ENCODE data around the gene OGFOD1.

Gene OGFOD1

DNA sequence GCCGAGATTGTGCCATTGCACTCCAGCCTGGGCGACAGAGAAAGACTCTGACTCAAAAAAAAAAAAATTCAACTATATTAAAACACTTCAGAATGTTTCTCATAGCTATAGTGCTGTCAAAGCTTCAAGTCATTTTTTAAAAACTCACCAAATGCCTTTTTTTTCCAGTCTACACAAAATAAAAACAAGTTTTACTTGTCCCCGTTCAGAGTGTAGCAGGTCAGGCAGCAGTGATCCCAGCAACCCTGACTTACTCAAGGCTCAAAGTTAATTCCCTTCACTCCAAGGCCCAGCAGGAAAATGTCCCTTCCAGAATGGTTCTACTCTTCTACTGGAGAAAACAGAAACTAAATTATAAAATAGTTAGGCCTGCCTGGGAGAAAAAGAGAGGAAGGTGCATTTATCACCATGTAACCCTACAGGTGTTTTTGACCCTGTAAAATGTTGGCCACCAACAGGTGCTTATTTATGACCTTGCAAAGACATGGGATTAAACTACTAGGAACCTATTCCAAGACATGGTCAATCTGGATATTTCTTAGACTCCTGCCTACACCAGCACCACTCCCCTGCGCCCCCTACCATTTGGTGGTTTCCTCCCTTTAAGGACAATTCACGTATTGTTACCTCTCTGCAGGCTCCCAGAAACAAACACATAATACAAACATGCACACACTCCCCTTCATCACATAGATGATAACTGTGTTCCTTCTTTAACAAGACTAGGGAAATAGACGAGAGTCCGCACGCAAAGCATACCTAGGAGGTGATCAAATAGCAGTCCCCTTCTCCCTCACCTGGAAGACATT is 31.4 kb upstream of the OGFOD1 start:
- ChIA-PET POLR2A (no interaction called here), CTCF (interaction anchor here (1.3 kb wide), 1 partner anchor 18 kb away, joined by 3 read pairs; no protein-coding TSS in a partner anchor)
- DNase-seq (ENCODE audit: low read depth, low spot score) = no peak
- no peak overlapping the region for H3K4me3 ChIP-seq (ENCODE audit: low read depth, low read length)
- TF ChIP-seq, protein P1, sequence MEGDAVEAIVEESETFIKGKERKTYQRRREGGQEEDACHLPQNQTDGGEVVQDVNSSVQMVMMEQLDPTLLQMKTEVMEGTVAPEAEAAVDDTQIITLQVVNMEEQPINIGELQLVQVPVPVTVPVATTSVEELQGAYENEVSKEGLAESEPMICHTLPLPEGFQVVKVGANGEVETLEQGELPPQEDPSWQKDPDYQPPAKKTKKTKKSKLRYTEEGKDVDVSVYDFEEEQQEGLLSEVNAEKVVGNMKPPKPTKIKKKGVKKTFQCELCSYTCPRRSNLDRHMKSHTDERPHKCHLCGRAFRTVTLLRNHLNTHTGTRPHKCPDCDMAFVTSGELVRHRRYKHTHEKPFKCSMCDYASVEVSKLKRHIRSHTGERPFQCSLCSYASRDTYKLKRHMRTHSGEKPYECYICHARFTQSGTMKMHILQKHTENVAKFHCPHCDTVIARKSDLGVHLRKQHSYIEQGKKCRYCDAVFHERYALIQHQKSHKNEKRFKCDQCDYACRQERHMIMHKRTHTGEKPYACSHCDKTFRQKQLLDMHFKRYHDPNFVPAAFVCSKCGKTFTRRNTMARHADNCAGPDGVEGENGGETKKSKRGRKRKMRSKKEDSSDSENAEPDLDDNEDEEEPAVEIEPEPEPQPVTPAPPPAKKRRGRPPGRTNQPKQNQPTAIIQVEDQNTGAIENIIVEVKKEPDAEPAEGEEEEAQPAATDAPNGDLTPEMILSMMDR (IDR thresholded peaks at IDR 0.05; ENCODE audit: insufficient read depth, low read length, missing control alignments) = no peak

DNA sequence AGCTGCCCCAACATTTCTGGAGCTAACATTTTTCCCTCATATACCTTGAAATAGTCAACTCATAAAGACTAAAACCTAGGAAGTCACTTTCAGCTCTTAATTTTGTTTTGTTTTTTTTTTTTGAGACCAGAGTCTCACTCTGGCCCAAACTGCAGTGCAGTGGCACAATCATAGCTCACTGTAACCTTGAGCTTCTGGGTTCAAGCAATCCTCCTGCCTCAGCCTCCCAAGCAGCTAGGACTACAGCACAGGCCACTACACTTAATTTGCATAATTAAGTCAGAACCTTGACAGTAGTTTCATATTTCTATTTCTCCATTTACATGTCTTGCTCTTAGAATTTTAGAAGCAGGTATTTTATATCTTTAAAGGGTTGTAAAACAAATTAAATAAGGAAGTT is 30.7 kb upstream of the OGFOD1 start:
- TF ChIP-seq, protein P1 (IDR thresholded peaks at IDR 0.05; ENCODE audit: insufficient read depth, low read length, missing control alignments) = no peak
- POLR2A ChIA-PET = no interaction called here
- CTCF ChIA-PET = no interaction called here
- DNase-seq (ENCODE audit: low read depth, low spot score) = no peak
- no peak overlapping the region for H3K4me3 ChIP-seq (ENCODE audit: low read depth, low read length)

DNA sequence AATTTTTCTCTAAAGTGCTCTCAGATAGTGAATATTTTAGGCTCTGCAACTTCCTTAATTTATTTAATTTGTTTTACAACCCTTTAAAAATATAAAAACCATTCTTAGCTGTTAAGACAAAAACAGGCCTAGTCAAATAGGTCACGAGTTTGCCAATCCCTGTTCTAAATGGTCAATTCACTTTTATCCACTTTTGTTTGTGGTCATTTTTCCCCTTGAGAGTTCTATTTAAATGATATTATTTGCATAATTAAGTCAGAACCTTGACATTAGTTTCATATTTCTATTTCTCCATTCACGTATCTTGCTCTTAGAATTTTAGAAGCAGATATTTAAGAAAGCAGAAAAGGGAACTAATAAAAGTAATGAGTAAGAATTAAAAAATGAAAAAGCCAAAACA is 30.0 kb upstream of the OGFOD1 start:
- ChIA-PET POLR2A (interaction anchor here (0.6 kb wide), 1 partner anchor 303 kb away, joined by 3 read pairs; no protein-coding TSS in a partner anchor), CTCF (no interaction called here)
- DNase-seq (ENCODE audit: low read depth, low spot score) = no peak
- no peak overlapping the region for H3K4me3 ChIP-seq (ENCODE audit: low read depth, low read length)
- TF ChIP-seq, protein P1 (IDR thresholded peaks at IDR 0.05; ENCODE audit: insufficient read depth, low read length, missing control alignments) = no peak

DNA sequence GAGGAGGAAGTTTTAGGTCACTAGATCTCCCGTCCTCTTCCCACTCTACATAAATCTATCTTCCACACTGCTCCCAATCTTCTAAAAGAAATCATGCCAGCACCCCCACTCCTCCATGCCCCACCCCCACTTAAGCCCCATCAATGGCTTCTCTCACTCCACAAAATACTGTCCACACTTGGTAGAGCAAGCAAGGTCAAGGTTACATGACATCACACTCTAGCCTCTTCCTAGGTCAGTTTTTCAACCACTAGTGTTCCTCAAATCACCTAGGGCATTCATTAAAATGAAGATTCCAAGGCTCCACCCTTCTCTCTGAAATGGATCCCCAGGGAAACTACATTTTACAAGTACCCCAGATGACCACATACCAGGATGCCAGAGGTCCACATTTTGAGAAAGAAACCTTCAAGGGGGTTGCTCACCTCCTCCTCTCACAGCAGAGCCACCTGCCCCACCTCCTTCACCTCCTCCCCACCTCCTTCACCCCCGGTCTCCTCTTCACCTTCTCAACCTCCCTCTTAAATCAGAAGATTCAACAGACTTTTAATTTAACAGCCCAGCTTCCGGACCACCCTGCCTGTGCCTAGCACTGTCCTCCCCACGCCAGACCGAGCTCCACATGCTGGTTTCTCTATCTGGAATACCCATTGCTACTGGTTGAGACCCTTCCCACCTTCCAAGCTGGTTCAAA is 29.2 kb upstream of the OGFOD1 start:
- CTCF ChIA-PET = interaction anchor here (1.3 kb wide), 1 partner anchor 66 kb away, joined by 4 read pairs; no protein-coding TSS in a partner anchor
- H3K4me3 ChIP-seq (ENCODE audit: low read depth, low read length) = no peak overlapping the region
- TF ChIP-seq, protein P1 (IDR thresholded peaks at IDR 0.05; ENCODE audit: insufficient read depth, low read length, missing control alignments) = no peak
- POLR2A ChIA-PET = interaction anchor here (0.6 kb wide), 1 partner anchor 302 kb away, joined by 3 read pairs; no protein-coding TSS in a partner anchor
- no peak for DNase-seq (ENCODE audit: low read depth, low spot score)

DNA sequence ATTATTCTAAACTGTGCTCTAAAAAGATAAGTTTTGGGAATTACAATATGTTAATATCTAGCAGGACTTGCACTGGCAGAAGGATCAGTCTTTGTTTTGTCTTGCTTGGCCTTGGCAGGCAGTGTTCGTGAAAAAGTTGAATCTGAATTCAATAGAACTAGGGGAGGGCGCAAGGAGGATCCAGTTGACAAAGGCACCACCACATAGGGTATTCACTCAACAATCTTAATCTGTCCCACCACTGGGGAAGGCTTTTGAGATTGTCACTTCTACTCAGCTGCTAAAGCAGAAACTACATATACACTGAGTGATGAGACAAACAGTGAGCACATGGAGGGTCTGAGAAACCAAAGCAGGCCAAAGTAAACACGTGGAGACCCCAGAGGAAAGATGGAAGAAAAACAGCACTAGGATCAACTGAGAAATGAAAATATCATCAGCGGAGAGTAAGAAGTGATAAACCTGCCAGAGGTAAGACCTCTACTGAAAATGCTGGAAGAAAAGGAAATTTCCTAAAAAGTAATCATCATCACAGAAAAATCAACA is 28.4 kb upstream of the OGFOD1 start:
- TF ChIP-seq, protein P1 (IDR thresholded peaks at IDR 0.05; ENCODE audit: insufficient read depth, low read length, missing control alignments) = no peak
- H3K4me3 ChIP-seq (ENCODE audit: low read depth, low read length) = no peak overlapping the region; the same call in none of the 2 replicates
- ChIA-PET CTCF (interaction anchor here (1.3 kb wide), 1 partner anchor 66 kb away, joined by 4 read pairs; no protein-coding TSS in a partner anchor), POLR2A (no interaction called here)
- no peak for DNase-seq (ENCODE audit: low read depth, low spot score)
